Body of pancreas (tissue), 4 donors: ENCODE data around the gene SEC61A1.

Source experiments
- POLR2A ChIP-seq, 3 donors: fragments of 450-650 bp; IDR thresholded peaks; one replicate each; pipeline ENCODE4 v1.6.1; 2016; ENCODE audit warnings: antibody characterized with exemption in 3 of 3, mild to moderate bottlenecking in 2 of 3
- TF ChIP-seq, protein P1 (sequence below), 7 experiments: fragments of 450-650 bp in 4 of 7; fragments of 200-600 bp in 3 of 7; sonication (generic) in 3 of 7; IDR thresholded peaks; one replicate each; pipeline ENCODE4 v1.5.1; 2016 to 2019; ENCODE audit warnings: antibody characterized with exemption in 7 of 7

DNA sequence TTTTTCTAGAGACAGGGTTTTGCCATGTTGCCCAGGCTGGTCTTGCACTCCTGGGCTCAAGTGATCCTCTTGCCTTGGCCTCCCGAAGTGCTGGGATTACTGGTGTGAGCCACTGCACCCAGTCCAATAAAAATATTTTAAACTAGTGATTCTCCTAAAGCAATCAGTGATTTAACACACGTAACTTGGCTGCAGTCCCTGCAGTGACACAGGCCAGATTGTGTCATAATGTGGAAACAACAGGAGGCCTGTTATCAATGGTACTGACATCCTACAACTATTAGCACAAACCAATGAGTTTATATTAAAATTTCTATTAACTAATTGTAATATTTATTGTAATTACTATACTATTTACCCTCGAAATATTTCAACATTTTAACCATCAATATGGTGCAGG lies 1.6 kb upstream of the SEC61A1 start:
- no peak for TF ChIP-seq POLR2A (IDR thresholded peaks at IDR 0.05)
- TF ChIP-seq, protein P1, sequence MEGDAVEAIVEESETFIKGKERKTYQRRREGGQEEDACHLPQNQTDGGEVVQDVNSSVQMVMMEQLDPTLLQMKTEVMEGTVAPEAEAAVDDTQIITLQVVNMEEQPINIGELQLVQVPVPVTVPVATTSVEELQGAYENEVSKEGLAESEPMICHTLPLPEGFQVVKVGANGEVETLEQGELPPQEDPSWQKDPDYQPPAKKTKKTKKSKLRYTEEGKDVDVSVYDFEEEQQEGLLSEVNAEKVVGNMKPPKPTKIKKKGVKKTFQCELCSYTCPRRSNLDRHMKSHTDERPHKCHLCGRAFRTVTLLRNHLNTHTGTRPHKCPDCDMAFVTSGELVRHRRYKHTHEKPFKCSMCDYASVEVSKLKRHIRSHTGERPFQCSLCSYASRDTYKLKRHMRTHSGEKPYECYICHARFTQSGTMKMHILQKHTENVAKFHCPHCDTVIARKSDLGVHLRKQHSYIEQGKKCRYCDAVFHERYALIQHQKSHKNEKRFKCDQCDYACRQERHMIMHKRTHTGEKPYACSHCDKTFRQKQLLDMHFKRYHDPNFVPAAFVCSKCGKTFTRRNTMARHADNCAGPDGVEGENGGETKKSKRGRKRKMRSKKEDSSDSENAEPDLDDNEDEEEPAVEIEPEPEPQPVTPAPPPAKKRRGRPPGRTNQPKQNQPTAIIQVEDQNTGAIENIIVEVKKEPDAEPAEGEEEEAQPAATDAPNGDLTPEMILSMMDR (IDR thresholded peaks at IDR 0.05) = no peak
